Fibroblast of skin of scalp (primary cell): ENCODE results near the gene CXCL14.
"Not testable (repeated sequence)": the region's sequence is repeated elsewhere in the genome, so short reads cannot be mapped to it uniquely, and the experiment has no call there.

ENCODE experiments used
- DNase-seq: peaks from one replicate; pipeline ENCODE4 v3.0.0-alpha.2; 2013

Gene CXCL14

DNA sequence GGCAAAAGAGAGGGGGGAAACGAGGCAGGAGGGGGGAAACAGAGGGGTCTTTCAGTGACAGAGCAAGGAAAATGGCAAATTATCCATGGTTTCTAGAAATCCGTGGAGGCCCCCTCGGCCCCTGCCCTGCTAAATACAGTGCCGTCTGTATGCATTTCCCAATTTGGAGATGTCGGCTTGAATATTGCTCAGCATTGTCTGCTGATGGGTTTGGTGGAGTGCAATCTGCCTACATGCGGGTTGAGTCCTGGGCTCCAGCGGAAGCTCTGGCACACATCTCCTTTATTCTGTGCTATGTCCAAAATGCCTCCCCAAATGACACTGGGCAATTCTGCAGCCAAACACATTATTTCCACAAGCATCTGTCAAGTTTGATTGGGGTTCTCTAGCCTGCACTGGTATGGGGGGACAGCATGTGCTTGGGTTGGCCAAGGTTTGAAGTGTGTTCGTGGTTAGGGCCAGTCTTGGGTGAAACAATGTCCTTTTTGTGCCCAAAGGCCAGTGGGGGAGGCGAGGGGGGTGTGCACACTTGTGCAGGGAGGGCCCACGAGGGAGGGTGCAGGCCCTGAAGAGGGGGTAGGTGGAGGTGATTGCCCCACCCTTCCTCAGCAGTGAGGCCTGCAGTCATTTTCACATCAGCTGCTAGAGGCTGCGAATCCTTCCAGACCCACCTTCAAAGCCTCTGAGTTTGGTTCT is 36.8 kb downstream of the CXCL14 start:
- DNase-seq: no peak

DNA sequence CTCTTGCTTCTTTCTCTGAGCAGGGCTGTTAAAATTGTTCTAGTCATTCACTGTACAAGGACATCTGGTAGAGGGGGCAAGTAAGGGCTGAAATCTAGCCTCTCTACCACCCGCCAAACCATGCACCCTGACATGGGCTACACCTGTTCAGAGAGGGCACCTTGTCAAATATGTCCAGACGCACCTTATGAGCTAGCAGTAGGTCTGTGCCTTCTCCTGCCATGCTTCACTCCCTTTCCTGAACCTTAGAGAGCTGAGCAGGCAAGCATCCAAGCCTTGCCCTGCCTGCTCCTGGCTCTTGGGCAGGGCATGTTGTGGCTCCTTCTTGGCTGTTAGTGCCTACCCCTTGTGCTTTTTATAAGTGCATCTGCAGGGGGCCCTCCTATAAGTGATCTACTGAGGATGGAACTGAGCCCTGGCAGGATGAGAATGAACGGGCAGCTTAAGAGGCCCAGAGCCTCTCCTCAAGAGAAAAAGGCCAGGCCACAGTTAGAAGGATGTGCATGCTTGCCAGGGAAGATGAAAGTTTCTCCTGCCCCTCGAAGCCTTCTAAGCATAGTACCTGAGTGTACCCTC is 39.3 kb downstream of the CXCL14 start:
- no peak for DNase-seq

DNA sequence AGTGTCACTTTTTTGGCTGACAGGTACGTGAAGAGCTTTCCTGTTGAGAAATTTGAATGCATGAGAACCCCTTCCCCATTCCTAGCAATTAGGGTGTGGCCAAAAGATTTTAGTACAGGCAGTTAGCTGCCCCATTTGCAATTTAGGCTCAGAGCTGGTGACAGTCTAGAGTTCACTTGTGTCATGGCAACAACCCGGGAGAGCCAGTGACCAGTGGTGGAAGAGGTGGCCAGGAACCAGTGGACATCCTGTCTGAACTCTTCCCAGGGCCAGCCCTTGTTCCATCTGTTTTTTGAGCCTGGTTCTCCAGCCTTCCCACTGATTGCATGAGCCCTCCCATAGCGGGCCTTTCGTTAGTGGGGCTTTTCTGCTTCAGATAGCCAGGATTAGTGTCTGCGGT is 40.5 kb downstream of the CXCL14 start:
- DNase-seq: no peak

DNA sequence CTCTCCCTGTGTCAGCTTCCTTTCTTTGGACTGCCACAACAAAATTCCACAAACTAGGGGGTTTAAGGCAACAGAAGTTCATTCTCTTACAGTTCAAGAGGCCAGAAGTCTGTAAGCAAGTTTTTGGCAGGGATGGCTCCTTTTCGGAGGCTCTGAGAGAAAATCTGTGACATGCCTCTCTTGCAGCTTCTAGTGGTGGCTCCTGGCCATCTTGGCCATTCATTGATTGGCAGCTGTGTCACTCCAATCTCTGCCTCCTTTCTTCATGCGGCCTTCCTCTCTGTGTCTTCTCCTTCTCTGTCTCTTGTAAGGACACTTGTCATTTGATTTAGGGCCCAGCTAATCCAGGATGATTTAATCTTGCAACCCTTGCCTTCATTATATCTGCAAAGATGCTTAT is 41.0 kb downstream of the CXCL14 start:
- no peak for DNase-seq

DNA sequence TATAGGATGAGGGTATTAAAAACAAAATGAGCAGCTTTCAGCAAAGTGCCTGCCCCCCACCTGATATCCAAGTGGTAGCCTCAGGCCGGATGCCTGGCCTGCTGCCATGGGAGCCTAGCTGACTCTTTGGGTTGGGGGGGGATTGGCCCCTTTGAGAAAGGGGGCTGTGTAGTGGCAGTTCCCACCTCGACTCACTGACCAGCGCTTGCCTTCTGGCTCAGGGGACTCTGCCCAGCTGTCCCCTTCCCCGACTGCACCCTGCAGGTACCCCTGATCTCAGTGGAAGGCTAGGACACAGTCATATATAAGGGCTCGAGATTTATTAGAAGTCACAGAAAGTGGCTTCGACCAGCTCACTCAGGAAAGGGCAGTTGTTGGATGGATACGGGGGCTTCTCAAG is 41.5 kb downstream of the CXCL14 start:
- DNase-seq: no peak

DNA sequence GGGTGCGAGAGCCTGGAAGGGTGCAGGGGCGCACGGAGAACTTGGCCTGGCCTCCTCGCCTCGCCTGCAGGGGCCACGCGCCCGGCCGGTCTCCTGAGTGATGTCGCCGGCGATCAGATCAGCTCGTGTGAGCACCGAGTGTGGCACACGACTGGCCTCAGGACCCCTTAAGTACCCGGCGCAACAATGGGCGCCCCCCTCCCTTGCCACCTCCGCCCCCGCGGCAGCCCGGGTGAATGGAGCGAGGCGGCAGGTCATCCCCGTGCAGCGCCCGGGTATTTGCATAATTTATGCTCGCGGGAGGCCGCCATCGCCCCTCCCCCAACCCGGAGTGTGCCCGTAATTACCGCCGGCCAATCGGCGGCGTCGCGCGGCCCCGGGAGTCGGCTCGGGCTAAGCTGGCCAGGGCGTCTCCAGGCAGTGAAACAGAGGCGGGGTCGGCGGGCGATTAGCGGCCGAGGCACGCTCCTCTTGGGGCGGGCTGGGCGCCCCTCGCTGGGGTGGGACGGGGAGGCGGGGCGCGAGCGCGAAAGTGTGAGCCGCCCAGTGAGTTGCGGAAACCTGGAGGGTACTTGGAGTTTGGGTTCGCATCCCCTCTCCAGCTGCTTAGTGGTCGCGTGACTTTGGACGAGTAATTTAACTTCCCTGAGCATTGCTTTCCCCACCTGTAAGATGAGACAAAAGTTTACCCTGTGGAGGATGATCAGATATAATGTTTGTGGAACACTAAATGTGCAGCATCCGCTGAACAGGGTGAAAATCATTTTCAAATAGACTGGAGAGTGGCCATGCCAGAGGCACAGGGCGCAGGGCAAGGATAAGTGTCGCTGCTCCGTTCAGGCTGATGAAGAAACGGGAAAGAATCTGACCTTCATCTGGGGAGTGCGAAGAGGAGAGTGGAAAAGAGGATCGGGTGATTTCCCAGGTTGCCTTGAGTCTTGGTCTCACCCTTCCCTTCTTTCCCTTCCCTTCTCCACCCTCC is 42.7 kb downstream of the CXCL14 start, which contains the start of gene NEUROG1:
TSS of gene NEUROG1 (minus strand) at position 145 of the 982 bp plus-strand sequence. CDS start 274 bp downstream, outside the sequence.
- no peak for DNase-seq

DNA sequence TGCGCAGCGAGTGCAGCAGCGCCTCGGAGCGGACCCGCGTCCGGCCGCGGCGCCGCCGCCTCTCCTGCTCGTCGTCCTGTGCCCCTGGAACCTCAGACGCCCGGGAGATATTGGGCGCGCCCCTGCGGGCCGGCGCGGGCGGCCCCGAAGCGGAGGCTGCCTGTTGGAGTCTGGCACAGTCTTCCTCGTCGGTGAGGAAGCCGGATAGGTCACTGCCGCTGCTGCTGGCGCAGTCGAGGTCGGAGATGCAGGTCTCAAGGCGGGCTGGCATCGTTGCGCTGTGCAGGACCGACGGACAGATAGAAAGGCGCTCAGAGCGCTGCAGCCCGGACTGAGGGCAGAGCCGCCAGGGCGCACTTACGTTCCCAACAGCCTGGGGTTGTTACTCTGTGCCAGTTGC is 43.4 kb downstream of the CXCL14 start:
- no peak for DNase-seq

DNA sequence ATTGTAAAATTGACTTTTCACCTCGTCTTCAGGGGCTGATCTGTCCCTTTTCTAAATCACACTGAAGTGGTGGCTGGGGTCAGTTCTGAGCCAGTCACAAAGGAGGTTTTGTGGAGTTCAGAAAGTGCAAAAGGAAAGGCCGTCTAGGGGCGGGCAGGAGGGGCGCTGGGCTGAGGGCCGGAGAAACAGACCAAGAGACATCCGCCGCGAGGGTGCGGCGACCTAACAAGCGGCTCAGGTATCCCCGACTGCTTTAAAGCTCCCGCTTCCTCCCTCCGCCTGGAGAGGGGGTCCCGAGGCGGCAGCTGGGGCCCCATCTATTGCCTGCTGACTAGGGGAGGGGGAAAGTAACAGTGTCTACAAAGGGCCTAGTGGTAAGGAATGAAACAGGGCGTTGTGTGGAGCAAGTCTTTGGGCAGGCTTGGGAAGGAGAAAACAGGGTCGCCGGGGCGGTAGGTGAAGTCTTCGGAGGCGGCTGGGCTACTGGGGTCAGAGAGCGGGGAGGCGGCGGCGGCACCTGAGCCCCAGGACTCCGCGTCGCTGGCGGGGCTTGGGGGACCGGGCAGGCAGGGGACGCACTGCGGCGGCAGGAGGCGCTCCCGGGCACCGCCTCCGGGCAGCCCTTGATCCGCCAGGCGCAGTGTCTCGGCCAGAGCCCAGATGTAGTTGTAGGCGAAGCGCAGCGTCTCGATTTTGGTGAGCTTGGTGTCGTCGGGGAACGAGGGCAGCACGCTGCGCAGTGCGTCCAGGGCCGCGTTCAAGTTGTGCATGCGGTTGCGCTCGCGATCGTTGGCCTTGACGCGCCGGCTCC is 44.0 kb downstream of the CXCL14 start:
- DNase-seq: no peak

DNA sequence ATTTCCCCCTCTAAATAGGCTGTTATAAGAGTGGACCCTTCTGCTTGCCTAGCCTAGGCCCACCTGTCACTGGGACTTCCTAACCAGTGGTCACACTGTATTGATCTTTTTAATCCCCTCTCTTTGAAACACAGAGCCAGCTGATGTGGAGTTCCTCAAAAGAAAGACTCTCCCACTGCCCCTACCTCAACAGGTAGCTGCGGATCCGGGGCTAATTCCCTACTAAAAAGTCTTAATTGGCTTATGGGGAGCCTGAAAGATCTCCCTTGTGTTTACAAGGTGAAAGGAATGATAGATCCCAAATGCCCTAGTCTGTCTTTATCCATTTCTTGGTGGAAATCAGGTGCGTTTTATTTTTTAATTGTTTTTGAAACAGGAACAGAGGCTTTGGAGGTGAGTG is 45.0 kb downstream of the CXCL14 start:
- DNase-seq: no peak

DNA sequence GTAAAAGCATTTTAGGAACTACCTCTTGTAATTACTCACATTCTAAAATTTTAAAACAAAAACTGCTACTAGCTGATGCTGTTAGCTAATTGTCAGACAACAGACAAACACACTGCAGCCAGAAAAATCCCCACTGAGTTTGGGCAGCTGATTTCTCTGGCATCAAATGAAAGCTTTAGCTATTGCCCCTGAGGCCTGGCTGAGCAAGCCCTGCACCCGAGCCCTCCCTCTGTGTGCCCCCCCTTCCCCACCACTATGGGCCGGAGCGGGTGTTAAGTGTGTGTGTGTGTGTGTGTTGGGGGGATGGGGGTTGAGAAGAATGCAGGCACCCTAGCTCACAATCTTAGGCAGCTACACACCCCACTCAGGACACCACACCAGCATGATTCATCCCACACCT is 45.5 kb downstream of the CXCL14 start:
- no peak for DNase-seq

DNA sequence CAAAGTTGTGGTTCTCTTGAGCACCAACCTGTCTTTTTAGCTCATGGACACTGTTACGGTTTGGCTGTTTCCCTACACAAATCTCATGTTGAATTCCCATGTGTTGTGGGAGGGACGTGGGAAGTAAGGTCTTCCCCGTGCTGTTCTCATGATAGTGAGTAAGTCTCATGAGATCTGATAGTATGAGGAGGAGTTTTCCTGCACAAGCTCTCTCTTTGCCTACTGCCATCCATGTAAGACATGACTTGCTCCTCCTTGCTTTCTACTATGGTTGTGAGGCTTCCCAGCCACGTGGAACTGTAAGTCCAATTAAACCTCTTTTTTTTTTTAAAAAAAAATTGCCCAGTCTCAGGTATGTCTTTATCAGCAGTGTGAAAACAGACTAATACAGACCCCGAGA is 49.2 kb downstream of the CXCL14 start:
- DNase-seq: not testable (repeated sequence)

DNA sequence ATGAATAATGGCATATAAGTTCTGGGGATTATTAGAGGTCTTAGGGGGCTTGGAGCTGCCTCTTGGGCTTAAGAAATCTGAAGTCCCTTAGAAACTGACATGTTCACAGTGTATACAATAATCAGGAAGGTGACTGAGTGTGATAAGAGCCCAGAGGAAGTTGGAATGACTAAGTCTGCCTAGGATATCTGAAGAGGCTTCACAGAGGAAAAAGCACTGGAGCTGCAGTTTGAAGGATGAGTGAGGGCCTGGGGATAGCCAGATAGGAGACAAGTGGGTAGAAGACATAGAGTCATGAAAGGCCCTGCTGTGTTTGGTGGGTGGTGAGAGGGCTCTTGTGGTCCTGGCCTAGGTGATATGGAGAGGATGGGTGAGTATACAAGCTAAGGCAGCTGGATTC is 51.9 kb downstream of the CXCL14 start:
- DNase-seq: no peak

DNA sequence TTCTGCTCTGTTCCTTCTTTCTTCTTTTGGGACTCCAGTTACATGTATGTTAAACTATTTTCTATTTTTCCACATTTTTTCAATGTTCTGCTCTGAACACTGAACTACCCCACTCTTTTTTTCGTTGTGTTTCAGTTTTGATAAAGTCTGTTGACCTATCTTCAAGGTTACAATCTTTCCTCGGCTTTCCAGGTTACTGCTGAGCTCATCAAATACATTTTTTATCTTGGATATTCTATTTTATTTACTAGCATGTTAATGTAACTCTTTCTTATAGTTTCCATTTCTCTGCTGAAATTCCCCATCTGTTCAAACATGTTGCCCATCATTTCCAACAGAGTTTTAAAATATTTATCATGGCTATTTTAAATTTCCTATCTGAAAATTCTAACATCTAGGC is 56.8 kb downstream of the CXCL14 start:
- DNase-seq: no peak
